ENCODE results near the gene ANOS1.

DNA sequence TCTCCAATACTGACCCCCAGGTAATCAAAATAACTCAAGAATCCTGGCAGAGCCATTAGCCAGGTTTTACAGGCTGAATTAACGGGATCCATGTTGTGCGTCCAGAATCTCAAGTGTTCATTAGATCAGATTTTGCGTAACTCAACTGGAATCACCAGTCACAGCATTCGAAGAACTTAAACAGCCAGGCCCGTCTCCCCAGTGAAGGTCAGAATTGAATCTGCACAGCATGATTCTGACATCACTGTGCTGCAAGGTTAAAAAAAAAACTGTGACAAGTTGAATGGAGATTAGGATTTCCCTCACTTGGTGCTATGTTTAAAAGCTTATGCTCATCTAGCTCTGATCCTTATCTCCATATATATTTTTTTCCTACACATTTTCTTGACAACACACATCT is 96.1 kb downstream of the ANOS1 start:
- TF ChIP-seq, protein P1, sequence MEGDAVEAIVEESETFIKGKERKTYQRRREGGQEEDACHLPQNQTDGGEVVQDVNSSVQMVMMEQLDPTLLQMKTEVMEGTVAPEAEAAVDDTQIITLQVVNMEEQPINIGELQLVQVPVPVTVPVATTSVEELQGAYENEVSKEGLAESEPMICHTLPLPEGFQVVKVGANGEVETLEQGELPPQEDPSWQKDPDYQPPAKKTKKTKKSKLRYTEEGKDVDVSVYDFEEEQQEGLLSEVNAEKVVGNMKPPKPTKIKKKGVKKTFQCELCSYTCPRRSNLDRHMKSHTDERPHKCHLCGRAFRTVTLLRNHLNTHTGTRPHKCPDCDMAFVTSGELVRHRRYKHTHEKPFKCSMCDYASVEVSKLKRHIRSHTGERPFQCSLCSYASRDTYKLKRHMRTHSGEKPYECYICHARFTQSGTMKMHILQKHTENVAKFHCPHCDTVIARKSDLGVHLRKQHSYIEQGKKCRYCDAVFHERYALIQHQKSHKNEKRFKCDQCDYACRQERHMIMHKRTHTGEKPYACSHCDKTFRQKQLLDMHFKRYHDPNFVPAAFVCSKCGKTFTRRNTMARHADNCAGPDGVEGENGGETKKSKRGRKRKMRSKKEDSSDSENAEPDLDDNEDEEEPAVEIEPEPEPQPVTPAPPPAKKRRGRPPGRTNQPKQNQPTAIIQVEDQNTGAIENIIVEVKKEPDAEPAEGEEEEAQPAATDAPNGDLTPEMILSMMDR (IDR thresholded peaks at IDR 0.05), result no peak
- no peak for TF ChIP-seq POLR2A (IDR thresholded peaks at IDR 0.05)
